ENCODE measurements around the gene C11orf97. TPM values are rescaled to one million over a fixed set of nuclear protein-coding genes. Genes with fewer than 3 reads are reported as not detected.

The C11orf97 gene
- total and polyA plus RNA-seq, 2 of the 8 experiments (the other 6 are each of a cell fraction or from before 2014, with no cell fraction given) = not detected

GRCh38 chr11:94507485-94507884 is 4.8 kb upstream of the C11orf97 start:
- CTCF ChIA-PET (ENCODE audit: partially characterized antibody) = interaction anchor here (0.6 to 1.5 kb wide), 8 partner anchors 11 to 612 kb away, joined by 3 to 7 read pairs (median 4); no protein-coding TSS in a partner anchor
- TF ChIP-seq SAP30 (IDR thresholded peaks at IDR 0.05; ENCODE audit: insufficient read depth, insufficient replicate concordance, low read length) = no peak
- no peak for TF ChIP-seq FOSL1 (IDR thresholded peaks at IDR 0.05; ENCODE audit: insufficient read depth, low read depth, low read length)
- TF ChIP-seq EZH2 (IDR thresholded peaks at IDR 0.05; ENCODE audit: low read depth, low read length, severe bottlenecking) = no peak
- TF ChIP-seq CHD1 (IDR thresholded peaks at IDR 0.05; ENCODE audit: low read depth, low read length) = no peak
- TF ChIP-seq BRCA1 (IDR thresholded peaks at IDR 0.05; ENCODE audit: low read depth, low read length) = no peak
- TF ChIP-seq SRF (IDR thresholded peaks at IDR 0.05; ENCODE audit: low read depth, low read length) = no peak
- no peak for TF ChIP-seq SP1 (IDR thresholded peaks at IDR 0.05; ENCODE audit: low read depth, low read length)
- TF ChIP-seq PHF8 (conservative IDR thresholded peaks at IDR 0.05; ENCODE audit: low read depth, low read length) = no peak
- TF ChIP-seq ATF2 (IDR thresholded peaks at IDR 0.05; ENCODE audit: low read length) = no peak
- no peak for TF ChIP-seq MAFK (IDR thresholded peaks at IDR 0.05; ENCODE audit: low read depth, low read length)
- TF ChIP-seq RFX5 (IDR thresholded peaks at IDR 0.05; ENCODE audit: borderline replicate concordance, low read depth, low read length) = no peak
- TF ChIP-seq YY1 (IDR thresholded peaks at IDR 0.05; ENCODE audit: low read depth, low read length) = no peak
- TF ChIP-seq CBX5 (IDR thresholded peaks at IDR 0.05; ENCODE audit: low read depth, low read length) = no peak

More at GRCh38 chr11:94507485-94507884, 4.8 kb upstream of the C11orf97 start:
- Histone ChIP-seq H4K91ac (replicated peaks; ENCODE audit: insufficient read length, low read length) (no peak overlapping the region), H3K9ac (replicated peaks in 1 of 4; ENCODE audit: extremely low read depth in 1 of 4, low read depth in 3 of 4, low read length in 3 of 4) (no peak overlapping the region), H3K14ac (ENCODE audit: insufficient read length) (no peak overlapping the region), H3K4me1 (replicated peaks in 1 of 4; ENCODE audit: control insufficient read depth in 3 of 4, insufficient read depth in 4 of 4, low read length in 3 of 4) (peaks cover 0 to 2% (median 0%) of the 10 kb centered on the region in 4 experiments; a peak in 2 of 7 replicates), H3K23ac (ENCODE audit: insufficient read length) (no peak overlapping the region), H3K4me3 (ENCODE audit: extremely low read depth in 1 of 4, insufficient read depth in 2 of 4, low read depth in 3 of 4, low read length in 4 of 4) (no peak overlapping the region), H3K79me2 (ENCODE audit: control insufficient read depth in 1 of 2, insufficient read depth in 2 of 2, low read length in 2 of 2) (no peaks in the 10 kb centered on the region), H3K4me2 (ENCODE audit: insufficient read depth in 1 of 2, low read depth in 2 of 2, low read length in 2 of 2) (no peak overlapping the region), H3K27ac (ENCODE audit: low read depth, low read length) (no peak overlapping the region), H2AK5ac (ENCODE audit: low read depth, low read length) (no peak overlapping the region), H4K20me1 (replicated peaks in 1 of 2; ENCODE audit: control insufficient read depth in 1 of 2, insufficient read depth in 2 of 2, low read length in 2 of 2) (no peaks in the 10 kb centered on the region), H2AFZ (ENCODE audit: low read length) (no peak overlapping the region), H2BK12ac (ENCODE audit: low read depth, low read length) (no peak overlapping the region), H4K5ac (ENCODE audit: insufficient read length, low read depth, low read length) (no peak overlapping the region), H3K23me2 (ENCODE audit: low read depth, low read length) (peaks cover 7% of the 10 kb centered on the region), H4K8ac (ENCODE audit: extremely low read depth, insufficient read depth, low read length) (no peak overlapping the region), H2BK5ac (ENCODE audit: low read depth, low read length) (no peak overlapping the region), H2BK15ac (ENCODE audit: low read length) (no peak overlapping the region), H3K27me3 (replicated peaks in 1 of 4; ENCODE audit: control insufficient read depth in 3 of 4, extremely low read depth in 1 of 4, insufficient read depth in 3 of 4, low read length in 3 of 4) (peaks cover 0 to 4% (median 3%) of the 10 kb centered on the region in 4 experiments; a peak in 4 of 7 replicates), H3K36me3 (ENCODE audit: control insufficient read depth in 2 of 4, insufficient read depth in 4 of 4, low read length in 3 of 4) (no peaks in the 10 kb centered on the region), H3K56ac (replicated peaks; ENCODE audit: insufficient read length, low read depth, low read length) (no peak overlapping the region), H3K4ac (replicated peaks; ENCODE audit: insufficient read length, low read depth, low read length) (no peak overlapping the region), H2BK20ac (ENCODE audit: low read length) (no peak overlapping the region), H3K79me1 (ENCODE audit: low read depth, low read length) (no peaks in the 10 kb centered on the region), H3K9me3 (ENCODE audit: insufficient read depth in 2 of 2, low read depth in 1 of 2, low read length in 1 of 2) (no peaks in the 10 kb centered on the region), H2BK120ac (replicated peaks; ENCODE audit: low read depth, low read length) (no peak overlapping the region), H3K18ac (ENCODE audit: extremely low read depth, low read length) (no peak overlapping the region)
- POLR2A ChIA-PET (ENCODE audit: partially characterized antibody) = no interaction called here
- 91% methylated on average over 4 of the region's 4 CpGs; no CpG with 5 or more reads in 1 of the 2 experiments for WGBS, 2 experiments (ENCODE audit: extremely low coverage in 1 of 2, insufficient coverage in 1 of 2, insufficient read length in 1 of 2, insufficient replicate concordance in 2 of 2, low coverage in 1 of 2, low lambda C conversion rate in 2 of 2, missing lambda C conversion rate in 1 of 2)
- DNase-seq (ENCODE audit: low read depth in 1 of 2, low spot score in 2 of 2) = no peak
- FAIRE-seq = no peak

Data from H1 (cell line).